Measurements from ENCODE around the gene GALNT18.

GALNT18 gene

DNA sequence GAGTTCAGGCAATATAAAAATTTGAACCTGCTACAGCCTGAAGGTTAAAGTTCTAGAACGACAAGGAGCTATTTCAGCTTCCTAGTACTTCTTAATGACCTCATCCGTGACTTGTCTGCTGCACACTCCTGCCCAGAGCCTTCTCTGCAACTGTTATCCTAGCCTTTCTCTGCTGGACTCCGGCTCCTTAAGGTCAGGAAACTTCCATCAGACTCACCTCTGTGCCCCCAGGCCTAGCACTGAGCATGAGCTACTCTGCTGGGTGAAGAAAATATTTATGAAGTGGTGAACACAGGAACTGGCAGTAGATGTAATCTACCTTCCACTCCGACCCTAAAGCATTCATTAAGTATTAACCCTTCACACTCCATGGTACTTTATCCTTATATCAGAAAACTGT lies 287.2 kb downstream of the GALNT18 start:
- no peak for DNase-seq

DNA sequence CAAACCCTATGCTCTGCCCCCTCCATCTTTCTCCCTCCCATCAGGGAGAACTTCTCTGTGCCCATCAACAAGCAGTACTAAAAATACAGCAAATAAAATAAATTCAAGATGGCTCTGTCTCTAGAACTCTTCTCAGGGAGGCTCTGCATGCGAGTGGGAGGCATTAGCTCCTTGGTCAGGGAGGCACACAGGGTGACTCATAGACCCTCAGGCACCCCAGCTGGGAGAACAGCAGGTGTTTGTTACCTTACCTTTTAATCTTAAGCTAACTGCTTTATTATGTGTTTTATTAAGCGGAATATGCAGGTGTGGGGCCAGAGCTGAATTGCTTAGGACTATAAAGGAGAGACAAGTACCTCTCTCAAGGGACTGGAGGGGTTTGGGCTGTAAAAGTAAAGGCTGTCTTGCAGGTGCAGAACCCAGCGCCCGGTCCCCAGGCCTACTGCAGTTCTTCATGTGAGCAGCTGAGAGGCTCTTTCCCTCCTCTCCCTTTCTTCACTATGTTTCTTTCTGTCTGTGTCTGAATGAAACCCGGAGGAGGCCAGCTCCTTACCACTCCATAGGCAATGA lies 289.6 kb downstream of the GALNT18 start:
- DNase-seq, result no peak

GRCh38 chr11:11329062-11329806 lies 292.6 kb downstream of the GALNT18 start:
- DNase-seq, result no peak

- no peak for DNase-seq
These were observed 297.7 kb downstream of the GALNT18 start for GRCh38 chr11:11324090-11324489.

- DNase-seq, result no peak
These were observed 299.7 kb downstream of the GALNT18 start for GRCh38 chr11:11322101-11322500.

- DNase-seq, result no peak
These were observed 301.0 kb downstream of the GALNT18 start for GRCh38 chr11:11320825-11321224.

GRCh38 chr11:11318961-11319360 lies 302.8 kb downstream of the GALNT18 start:
- DNase-seq, result no peak

DNA sequence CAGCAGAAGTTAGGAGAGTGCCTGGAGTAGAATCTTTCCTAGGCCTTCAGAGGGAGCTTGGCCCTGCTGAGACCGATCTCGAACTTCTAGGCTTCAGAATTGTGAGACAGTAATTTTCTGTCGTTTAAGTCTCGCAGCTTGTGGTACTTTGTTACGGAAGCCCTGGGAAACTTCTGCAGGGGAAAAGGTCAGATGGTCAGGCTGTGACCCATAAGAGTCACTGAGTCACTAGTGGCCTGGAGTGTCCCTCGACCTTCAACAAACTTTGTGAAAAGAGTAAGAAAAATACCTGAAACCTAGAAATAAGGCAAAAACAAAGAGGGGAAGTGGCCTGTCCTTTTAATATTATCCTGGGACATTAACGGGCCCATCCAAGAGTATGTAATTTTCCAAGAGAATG lies 303.3 kb downstream of the GALNT18 start:
- no peak for DNase-seq

DNA sequence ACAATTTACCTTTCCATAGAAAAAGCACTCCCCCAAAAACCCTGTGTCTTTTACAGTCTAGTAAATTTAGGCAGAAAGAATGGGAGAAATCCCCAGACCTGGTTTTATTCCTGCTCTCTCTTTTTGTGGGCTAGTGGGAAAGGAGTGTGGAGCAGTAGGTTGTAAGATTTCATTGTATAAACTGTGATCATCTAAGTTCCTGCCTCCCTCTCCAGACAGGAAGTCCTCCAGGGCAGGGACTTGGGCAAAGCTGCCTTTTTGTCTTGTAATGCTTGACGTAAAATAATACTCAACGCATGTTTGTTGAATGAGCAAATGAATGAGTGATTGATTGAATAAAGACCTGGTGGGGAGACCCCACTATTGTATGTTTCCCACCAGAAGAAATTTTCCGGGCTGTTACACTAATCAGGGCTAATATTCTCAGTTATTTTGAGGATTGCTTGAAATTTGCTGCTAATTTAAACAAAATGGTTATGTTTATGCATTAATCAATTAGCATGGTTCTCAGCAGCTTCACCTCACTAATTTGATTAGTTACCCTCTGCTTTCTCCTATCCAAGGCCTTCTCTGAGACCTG lies 305.1 kb downstream of the GALNT18 start:
- no peak for DNase-seq

DNA sequence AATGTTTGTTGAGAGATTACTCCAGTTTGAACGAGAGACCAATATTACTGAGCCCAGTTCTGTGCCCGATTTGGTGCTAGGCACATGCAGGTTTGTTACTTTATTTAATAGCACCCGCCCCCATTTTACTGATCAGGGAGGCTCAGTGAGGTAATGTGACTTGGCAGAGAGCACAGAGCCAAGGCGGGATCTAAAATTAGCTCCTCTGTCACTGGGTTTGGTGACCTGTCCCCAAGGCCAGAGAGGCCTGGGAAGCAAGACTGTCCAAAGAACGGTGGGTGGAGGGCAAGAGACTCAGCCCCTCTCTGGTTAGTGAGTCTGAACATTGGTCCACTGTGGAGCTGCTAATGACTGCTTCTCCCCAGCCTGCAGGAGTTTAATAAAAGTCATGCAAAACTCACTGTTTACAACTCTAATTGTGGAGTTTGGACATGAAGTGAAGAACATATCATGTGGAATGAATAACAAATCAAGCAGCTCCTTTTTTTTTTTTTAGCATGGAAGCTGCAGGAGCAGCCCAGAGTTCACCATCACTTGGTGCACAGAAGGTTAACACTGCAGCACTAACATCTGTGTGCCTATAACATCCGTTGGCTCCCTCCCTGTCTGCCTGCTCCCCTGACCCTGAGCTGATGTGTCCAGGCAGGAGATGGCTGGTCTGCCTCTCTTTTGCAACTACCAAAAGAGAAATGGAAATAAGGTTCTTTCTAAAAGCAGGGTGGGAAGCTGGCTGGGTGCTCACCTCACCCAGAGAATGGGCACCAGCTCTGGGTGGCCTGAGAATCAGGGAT lies 307.7 kb downstream of the GALNT18 start:
- DNase-seq, result no peak

GRCh38 chr11:11313426-11313825 lies 308.4 kb downstream of the GALNT18 start:
- no peak for DNase-seq

- no peak for DNase-seq
These were observed 309.1 kb downstream of the GALNT18 start for GRCh38 chr11:11312738-11313137.

DNA sequence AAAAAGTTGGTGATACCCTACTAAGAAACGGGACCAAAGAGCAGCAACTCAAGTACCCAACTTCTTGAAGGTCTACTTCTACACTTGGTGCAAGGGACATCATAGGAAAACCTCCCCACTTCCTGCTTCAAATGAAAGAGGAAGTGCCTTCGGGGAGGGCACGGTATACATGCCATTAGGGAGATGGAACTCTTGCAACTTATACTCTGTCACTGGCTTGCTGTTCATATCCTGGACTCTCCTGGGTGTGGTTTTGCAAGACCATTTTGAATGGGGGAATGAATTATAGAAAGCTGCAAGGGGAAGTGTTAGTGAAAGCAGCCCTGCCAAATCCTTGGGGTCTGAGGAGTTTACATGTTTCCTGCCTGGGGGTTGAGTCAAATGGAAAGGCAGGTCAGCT lies 310.6 kb downstream of the GALNT18 start:
- DNase-seq, result no peak

- no peak for DNase-seq
These were observed 311.9 kb downstream of the GALNT18 start for GRCh38 chr11:11309906-11310305.

DNA sequence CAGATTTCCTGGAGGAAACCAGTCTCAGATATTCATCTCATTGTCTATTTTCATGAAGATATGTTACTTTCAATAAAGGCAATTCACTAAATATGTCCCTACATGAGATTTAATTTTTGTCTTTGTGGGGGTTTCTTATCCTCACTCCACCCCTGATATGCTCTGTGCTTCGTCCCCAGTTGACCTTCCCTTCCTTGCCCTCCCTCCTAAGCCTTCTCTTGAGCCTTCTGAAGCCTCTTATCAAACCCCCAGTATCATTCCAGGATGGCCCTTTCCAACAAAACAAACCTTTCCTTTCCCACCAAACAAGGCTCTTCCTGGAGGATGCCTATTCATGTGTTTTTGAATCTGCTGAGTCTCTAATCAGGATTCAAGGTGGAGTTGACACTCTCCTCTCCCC lies 313.6 kb downstream of the GALNT18 start:
- DNase-seq, result no peak

DNA sequence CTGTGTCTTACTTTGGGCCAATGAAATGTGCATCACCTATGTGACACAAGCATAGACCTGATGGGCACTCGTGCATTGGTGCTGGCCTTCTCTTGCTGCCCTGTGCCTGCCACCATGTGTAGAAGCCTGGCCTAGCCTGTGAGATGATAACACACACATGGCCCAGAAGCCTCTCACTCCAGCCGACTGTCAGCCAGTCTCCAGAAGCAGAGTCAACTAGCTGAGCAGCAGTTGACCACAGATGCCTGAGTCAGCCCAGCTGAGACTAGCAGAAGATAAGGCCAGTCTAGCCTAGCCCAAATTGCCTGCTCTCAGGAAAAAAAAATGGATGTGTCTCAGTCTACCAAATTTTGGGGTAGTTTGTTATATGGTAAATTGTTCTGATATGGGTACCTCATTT lies 314.9 kb downstream of the GALNT18 start:
- DNase-seq, result no peak

DNA sequence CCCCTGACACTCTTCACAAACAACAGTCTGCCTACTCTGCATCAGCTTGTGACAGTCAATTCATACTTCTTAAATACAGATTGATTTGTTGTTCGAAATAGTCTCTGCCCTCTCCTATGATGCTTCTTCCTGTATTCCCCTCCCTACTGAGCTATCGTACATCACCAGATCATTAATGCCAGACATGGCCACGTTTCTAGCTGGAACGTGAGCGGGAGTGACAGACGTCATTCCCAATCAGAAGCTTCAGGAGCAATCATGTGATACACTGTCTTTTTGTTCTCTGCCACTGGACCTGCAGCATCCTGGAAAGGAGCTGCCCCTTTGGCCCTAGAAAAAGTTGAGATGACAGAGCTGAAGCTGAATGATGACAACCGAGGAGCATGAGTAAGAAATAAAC lies 317.3 kb downstream of the GALNT18 start:
- DNase-seq, result no peak

DNA sequence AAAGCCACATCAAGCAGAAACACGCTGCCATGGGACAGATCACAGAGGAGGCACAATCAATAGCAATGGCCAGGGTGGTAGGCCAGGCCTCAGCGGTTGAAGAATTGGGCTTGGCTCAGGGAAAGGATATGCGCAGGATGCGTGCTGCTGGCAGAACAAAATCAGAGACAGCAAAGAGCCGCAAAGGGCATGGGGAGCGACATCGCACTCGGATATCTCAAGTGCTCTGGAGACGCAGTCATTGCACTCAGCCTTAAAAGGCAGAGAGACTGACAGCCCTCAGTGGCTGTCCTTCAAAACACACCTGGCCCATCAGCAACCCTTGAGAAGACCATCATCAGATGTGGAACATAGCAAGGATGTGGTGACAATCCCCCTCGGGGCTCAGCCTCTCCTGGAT lies 319.2 kb downstream of the GALNT18 start:
- DNase-seq, result no peak

DNA sequence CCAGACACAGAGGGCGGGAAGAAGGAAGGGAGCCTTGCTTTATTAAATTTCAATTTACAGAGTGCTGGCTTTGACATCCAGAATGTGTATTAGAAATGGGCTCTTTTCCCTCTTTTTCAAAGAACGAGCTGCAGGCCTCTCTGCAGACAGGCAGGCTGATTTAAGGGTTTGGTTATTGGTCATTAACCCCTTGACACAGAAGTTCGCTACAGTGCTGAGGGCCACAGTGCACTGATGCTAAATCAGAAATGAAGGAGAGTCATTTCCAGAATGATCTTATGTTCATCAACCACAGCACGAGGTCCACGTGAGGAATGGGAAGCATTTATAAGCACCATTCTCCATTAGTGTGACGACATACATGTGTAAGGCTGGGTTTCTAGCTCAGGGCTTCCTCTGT lies 320.6 kb downstream of the GALNT18 start:
- DNase-seq, result no peak

- DNase-seq, result no peak
These were observed 324.2 kb downstream of the GALNT18 start for GRCh38 chr11:11297578-11297977.

DNA sequence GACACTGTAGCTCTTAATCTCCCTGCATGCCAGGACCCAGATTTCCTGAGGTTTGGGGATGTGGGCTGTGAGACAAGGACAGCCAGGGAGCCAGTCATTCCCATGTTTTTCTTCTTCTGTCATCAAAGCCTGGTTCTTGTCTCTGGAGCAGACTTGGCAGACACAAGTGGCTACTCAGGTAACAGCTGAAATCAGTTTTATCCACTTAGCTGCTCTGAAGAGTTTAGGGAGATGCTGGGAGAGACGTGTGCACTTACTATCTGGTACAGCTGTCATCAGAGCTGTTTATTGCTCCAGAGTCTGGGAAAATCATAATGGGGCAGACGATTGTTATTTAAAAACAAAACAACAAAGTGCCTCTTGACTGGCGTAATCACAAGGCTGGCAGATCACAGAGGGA lies 325.4 kb downstream of the GALNT18 start:
- peak; percentile 22 for DNase-seq

- no peak for DNase-seq
These were observed 327.3 kb downstream of the GALNT18 start for GRCh38 chr11:11294551-11294855.

GRCh38 chr11:11293798-11294550 lies 327.8 kb downstream of the GALNT18 start:
- DNase-seq, result no peak
